Measurements from ENCODE around the gene COQ9. TPM values are rescaled to one million over a fixed set of nuclear protein-coding genes. Genes with fewer than 3 reads are reported as not detected.

The COQ9 gene
- total and polyA plus RNA-seq, 2 of the 4 experiments (the other 2 are of a cell fraction): 57.9 to 58.5 TPM

DNA sequence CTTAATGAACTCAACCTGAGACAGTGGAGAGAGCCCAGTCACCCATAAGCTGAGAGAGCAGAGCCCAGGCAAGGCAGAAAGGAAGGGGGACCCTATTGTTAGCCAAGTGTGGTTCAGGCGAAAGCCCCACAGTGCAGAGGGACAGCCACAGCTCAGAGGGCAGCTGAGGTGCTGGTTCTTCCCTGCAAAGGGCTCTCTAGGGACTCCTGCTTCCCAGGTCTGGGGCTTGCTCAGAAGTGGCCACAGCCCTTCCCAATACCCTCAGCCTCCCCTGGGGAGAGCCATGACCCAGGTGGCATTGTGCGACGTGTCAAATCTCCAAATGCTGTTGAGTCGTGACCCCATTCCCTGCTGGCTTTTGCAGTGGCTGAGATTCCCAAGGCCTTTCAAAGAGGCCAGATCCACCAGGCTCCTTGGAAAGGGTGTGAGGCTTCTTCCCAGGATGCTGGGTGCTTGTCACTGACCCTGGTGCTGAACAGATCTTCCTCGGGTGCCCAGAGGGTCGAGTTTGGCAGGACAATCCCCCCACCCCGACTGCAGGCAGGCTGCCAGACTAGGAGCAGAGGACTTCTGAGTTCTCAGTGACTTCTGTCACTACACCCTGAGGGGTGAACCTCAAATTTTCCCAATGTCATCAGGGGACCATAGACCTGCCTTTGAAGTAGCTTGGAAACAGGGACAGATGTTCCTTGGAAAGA lies 45.2 kb upstream of the COQ9 start:
- no CpG with 5 or more reads among the region's 7 CpGs for WGBS, 2 experiments (ENCODE audit: extremely low coverage in 2 of 2, insufficient read length in 1 of 2)

More for the DNA sequence above, 45.2 kb upstream of the COQ9 start:
- no peaks in the 10 kb centered on the region for H3K9me1 ChIP-seq (ENCODE audit: insufficient read depth, low read length)
- H3K79me1 ChIP-seq (ENCODE audit: low read depth in 1 of 2, low read length in 2 of 2): no peaks in the 10 kb centered on the region
- H2AFZ ChIP-seq (replicated peaks; ENCODE audit: low read length, poor library complexity): no peak overlapping the region
- H3K27ac ChIP-seq (ENCODE audit: insufficient read depth, low read length): no peak overlapping the region
- no peak overlapping the region for H4K8ac ChIP-seq (ENCODE audit: low read depth in 2 of 2, low read length in 2 of 2)
- H2AK9ac ChIP-seq (replicated peaks; ENCODE audit: low read depth, low read length, poor library complexity): no peak overlapping the region
- no peak overlapping the region for H4K91ac ChIP-seq (ENCODE audit: insufficient read depth, low read depth, low read length)
- no peak for DNase-seq
- H3K9ac ChIP-seq (ENCODE audit: low read depth, low read length): no peak overlapping the region
- no peak overlapping the region for H2BK120ac ChIP-seq (ENCODE audit: low read depth, low read length)
- dilution Hi-C loops (cut with HindIII; ENCODE audit: low sequenced_read_pairs, unreplicated experiment): no loop called here
- intact Hi-C loops (cut with micrococcal nuclease): no loop called here
- no peak for TF ChIP-seq FOS (IDR thresholded peaks at IDR 0.05; ENCODE audit: low read depth, low read length)
- TF ChIP-seq, protein P1, sequence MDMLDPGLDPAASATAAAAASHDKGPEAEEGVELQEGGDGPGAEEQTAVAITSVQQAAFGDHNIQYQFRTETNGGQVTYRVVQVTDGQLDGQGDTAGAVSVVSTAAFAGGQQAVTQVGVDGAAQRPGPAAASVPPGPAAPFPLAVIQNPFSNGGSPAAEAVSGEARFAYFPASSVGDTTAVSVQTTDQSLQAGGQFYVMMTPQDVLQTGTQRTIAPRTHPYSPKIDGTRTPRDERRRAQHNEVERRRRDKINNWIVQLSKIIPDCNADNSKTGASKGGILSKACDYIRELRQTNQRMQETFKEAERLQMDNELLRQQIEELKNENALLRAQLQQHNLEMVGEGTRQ (IDR thresholded peaks at IDR 0.05; ENCODE audit: low read depth, low read length): no peak
- no peak for TF ChIP-seq CEBPB (IDR thresholded peaks at IDR 0.05; ENCODE audit: low read depth, low read length)
- TF ChIP-seq MXI1 (IDR thresholded peaks at IDR 0.05; ENCODE audit: borderline replicate concordance, low read depth, low read length): no peak
- no peak for TF ChIP-seq MAFK (IDR thresholded peaks at IDR 0.05; ENCODE audit: low read depth, low read length)
- no peak for TF ChIP-seq RFX5 (IDR thresholded peaks at IDR 0.05; ENCODE audit: low read depth, low read length)
- TF ChIP-seq, protein P2, sequence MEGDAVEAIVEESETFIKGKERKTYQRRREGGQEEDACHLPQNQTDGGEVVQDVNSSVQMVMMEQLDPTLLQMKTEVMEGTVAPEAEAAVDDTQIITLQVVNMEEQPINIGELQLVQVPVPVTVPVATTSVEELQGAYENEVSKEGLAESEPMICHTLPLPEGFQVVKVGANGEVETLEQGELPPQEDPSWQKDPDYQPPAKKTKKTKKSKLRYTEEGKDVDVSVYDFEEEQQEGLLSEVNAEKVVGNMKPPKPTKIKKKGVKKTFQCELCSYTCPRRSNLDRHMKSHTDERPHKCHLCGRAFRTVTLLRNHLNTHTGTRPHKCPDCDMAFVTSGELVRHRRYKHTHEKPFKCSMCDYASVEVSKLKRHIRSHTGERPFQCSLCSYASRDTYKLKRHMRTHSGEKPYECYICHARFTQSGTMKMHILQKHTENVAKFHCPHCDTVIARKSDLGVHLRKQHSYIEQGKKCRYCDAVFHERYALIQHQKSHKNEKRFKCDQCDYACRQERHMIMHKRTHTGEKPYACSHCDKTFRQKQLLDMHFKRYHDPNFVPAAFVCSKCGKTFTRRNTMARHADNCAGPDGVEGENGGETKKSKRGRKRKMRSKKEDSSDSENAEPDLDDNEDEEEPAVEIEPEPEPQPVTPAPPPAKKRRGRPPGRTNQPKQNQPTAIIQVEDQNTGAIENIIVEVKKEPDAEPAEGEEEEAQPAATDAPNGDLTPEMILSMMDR (conservative IDR thresholded peaks at IDR 0.05; ENCODE audit: low read depth, low read length): no peak
- TF ChIP-seq, protein P3, sequence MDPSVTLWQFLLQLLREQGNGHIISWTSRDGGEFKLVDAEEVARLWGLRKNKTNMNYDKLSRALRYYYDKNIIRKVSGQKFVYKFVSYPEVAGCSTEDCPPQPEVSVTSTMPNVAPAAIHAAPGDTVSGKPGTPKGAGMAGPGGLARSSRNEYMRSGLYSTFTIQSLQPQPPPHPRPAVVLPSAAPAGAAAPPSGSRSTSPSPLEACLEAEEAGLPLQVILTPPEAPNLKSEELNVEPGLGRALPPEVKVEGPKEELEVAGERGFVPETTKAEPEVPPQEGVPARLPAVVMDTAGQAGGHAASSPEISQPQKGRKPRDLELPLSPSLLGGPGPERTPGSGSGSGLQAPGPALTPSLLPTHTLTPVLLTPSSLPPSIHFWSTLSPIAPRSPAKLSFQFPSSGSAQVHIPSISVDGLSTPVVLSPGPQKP (IDR thresholded peaks at IDR 0.05; ENCODE audit: borderline replicate concordance, low read depth, low read length): no peak
- TF ChIP-seq POLR2A (IDR thresholded peaks at IDR 0.05; ENCODE audit: low read depth, low read length): no peak
- no peak for TF ChIP-seq SMC3 (IDR thresholded peaks at IDR 0.05; ENCODE audit: low read depth, low read length)
- TF ChIP-seq NFE2L2 (IDR thresholded peaks at IDR 0.05; ENCODE audit: low read depth, low read length): no peak
- TF ChIP-seq RAD21 (IDR thresholded peaks at IDR 0.05; ENCODE audit: low read length): no peak
- no peak for TF ChIP-seq MAZ (IDR thresholded peaks at IDR 0.05; ENCODE audit: borderline replicate concordance, low read depth, low read length)
- no peak for TF ChIP-seq CHD1 (IDR thresholded peaks at IDR 0.05; ENCODE audit: low read depth, low read length)
- H3K36me3 ChIP-seq (ENCODE audit: control insufficient read depth, insufficient read depth, low read length): no peaks in the 10 kb centered on the region
- H3K4me1 ChIP-seq (ENCODE audit: control insufficient read depth, insufficient read depth, low read length): no peaks in the 10 kb centered on the region
- in situ Hi-C loops (cut with MboI; ENCODE audit: low sequenced_read_pairs): no loop called here
- H4K20me1 ChIP-seq (ENCODE audit: insufficient read depth, low read length): no peaks in the 10 kb centered on the region
- ATAC-seq (ENCODE audit: low read depth): no peak
- ChIA-PET CTCF (no interaction called here), POLR2A (ENCODE audit: unreplicated experiment) (no interaction called here)
- no peak overlapping the region for H4K5ac ChIP-seq (ENCODE audit: low read depth, low read length)
- no peak overlapping the region for H3K23ac ChIP-seq (ENCODE audit: low read depth, low read length)
- no peak overlapping the region for H3K4me3 ChIP-seq (ENCODE audit: insufficient read depth, low read depth, low read length)
- H2BK15ac ChIP-seq (ENCODE audit: low read depth, low read length): no peak overlapping the region
- BruUV-seq (replicated peaks): no TSS peak
- H3K9me3 ChIP-seq (ENCODE audit: control insufficient read depth, insufficient read depth, low read length): no peaks in the 10 kb centered on the region
- H3K18ac ChIP-seq (ENCODE audit: low read depth, low read length): no peak overlapping the region
- no peak overlapping the region for H2BK5ac ChIP-seq (ENCODE audit: low read depth, low read length, poor library complexity, severe bottlenecking)
- H3K56ac ChIP-seq (ENCODE audit: extremely low read depth, insufficient read depth, low read length): no peak overlapping the region
- no peak overlapping the region for H3K14ac ChIP-seq (replicated peaks; ENCODE audit: low read depth, low read length)
- no peak overlapping the region for H2AK5ac ChIP-seq (ENCODE audit: low read depth, low read length)
- no peak overlapping the region for H2BK20ac ChIP-seq (ENCODE audit: low read depth, low read length)
- H3K4ac ChIP-seq (ENCODE audit: low read depth, low read length): no peak overlapping the region
- H3K4me2 ChIP-seq (ENCODE audit: low read depth, low read length): no peak overlapping the region
- H3K27me3 ChIP-seq (ENCODE audit: control insufficient read depth, insufficient read depth, low read length): peaks cover 48% of the 10 kb centered on the region
